HG03097 (cell line): ENCODE measurements around the gene CIT.
"Not testable (repeated sequence)": the region's sequence is repeated elsewhere in the genome, so short reads cannot be mapped to it uniquely, and the experiment has no call there.

Experiments
- ATAC-seq: cut with Tn5 transposase; IDR thresholded peaks from one replicate; pipeline ENCODE4 v1.9.1; 2021; ENCODE audit not compliant: unreplicated experiment, low FRiP score

The CIT gene

DNA sequence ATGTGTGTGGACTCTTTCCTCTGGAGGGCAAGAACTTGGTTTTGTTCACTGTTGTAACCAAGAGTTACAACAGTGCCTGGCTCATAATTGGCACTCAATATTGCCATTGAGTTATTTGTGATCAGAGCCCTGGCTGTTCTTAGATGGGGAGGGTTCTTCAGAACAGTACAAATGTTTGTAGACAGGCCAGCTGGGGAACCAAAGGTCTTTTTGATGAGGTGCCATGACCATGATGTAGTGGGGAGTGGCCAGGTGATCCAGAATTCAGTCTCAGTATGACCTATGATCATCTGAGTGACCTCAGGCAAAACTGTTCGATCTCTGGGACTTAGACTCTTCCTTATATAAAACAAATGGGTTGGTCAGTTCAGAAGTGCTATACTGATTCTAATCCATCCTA, 212.5 kb downstream of the CIT start:
- ATAC-seq = no peak

DNA sequence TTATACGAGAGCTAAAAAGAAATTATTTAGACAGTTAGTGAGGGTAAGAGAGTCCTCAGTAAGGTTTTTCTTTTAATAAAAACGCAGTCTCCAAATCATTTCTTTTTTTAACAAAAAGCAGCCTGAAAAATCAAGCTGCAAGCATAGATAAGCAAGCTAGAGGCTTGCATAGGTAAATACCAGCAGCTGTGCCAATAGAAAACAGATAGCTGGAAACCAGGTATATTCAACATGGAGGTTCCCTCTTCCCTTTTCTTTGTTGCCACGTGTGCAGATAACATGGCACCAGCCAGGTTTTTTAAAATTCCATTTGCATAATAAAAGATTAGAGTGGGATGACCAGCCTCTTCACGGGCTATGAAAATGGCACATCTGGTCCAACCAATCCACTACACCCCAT, 215.2 kb downstream of the CIT start:
- ATAC-seq = no peak

DNA sequence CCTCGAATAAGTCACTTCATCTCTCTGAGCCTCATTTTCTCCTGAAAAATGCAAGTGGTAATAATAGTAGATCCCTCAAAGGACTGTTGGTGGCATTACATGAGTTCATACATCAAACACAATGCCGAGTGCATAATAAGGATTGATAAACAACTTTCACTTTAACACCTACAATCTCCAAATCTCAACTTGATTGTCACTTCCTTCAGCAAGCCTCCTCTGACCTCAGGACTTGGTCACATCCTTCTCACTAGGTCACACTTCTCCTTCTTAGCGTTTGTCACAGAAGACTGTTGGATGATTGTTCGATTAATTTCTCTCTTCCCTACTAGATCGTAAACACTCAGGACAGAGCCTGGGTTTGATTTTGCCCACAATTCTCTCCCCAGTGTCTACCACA, 217.0 kb downstream of the CIT start:
- no peak for ATAC-seq

DNA sequence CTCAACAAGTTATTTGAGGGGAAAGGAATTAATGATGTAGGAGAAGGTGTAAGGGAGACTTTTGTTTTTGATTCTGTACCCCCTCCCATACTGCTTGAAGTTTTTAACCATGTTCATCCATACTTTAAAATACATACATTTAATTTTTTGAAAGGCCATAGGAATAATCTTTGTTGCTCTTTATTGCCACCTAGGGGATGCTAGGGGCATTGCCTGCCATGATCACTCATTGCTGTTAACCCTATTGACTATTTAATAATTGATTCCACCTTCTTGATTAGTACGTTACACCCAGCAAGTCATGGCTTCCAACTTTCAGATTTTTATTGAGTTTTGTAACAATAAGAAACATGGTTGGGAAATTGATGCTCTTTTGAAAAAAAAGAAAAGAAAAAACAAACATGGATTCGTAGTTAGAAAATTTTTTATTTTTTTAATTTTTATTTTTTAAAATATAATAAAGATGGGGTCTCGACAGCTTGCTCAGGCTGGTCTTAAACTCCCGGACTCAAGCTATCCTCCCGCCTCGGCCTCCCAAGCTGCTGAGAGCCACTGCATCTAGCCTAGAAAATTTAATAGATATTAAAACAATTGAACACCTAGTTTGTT, 217.7 kb downstream of the CIT start:
- no peak for ATAC-seq

DNA sequence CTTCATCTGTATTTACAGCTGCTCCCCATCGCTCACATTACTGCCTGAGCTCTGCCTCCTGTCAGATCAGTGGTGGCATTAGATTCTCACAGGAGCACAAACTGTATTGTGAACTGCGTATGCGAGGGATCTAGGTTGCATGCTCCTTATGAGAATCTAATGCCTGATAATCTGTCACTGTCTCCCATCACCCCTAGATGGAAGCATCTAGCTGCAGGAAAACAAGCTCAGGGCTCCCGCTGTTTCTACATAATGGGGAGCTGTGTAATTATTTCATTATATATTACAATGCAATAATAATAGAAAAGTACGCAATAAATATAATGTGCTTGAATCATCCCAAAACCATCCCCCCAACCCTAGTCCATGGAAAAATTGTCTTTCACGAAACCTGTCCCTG, 219.0 kb downstream of the CIT start:
- not testable (repeated sequence) for ATAC-seq

DNA sequence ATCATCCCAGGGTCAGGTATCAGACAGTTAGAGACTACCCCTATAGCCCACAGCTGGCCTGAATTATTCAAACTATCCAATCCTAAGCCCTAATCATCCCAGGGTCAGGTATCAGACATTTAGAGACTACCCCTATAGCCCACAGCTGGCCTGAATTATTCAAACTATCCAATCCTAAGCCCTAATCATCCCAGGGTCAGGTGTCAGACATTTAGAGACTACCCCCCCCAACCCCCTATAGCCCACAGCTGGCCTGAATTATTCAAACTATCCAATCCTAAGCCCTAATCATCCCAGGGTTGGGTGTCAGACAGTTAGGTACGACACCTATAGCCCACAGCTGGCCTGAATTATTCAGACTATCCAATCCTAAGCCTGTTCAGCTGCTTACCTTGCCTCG, 220.1 kb downstream of the CIT start:
- ATAC-seq = not testable (repeated sequence)

DNA sequence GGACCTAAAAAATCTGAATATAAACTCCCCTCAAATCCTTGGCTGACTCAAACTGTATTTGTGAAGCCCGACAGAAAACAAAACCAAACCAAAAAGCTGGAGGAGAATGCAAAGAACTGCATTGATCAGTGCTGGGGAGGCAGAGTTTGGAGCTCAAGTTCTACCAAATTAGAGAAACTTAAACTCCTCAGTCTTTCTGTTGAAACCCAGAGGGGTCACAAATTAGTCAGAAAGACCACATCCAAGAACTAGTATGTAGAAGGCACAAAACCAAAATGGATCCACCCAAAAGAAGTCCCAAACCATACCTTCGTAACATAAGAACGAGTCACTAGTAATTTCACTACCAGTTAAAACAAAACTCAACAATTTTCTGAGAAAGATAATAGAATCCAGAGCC, 224.5 kb downstream of the CIT start:
- no peak for ATAC-seq

DNA sequence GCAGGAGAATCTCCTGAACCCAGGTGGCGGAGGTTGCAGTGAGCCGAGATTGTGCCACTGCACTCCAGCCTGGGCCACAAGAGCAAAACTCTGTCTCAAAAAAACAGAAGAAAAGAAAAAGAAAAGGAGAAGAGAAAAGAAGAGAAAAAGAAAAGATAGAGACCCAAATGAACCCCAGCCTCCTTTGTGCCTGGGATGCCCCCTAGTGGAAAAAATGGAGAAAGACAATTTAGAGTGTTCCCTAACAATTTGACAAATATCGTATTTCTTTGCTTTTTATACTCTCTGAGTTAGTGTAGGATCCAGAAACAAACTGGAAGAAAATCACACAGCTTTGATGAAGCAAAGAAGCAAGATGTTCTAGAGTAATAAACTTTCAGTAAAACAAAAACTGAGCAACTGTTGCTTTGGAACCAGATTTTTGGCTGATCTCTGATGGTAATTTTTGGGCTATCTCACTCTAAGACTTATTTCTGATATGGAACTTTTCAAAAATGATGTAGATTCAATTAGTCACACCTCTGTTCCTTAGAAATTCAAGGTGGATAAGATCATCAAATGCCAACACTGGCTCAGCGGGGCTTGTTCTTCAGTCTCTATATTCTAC, 227.8 kb downstream of the CIT start:
- ATAC-seq = no peak

DNA sequence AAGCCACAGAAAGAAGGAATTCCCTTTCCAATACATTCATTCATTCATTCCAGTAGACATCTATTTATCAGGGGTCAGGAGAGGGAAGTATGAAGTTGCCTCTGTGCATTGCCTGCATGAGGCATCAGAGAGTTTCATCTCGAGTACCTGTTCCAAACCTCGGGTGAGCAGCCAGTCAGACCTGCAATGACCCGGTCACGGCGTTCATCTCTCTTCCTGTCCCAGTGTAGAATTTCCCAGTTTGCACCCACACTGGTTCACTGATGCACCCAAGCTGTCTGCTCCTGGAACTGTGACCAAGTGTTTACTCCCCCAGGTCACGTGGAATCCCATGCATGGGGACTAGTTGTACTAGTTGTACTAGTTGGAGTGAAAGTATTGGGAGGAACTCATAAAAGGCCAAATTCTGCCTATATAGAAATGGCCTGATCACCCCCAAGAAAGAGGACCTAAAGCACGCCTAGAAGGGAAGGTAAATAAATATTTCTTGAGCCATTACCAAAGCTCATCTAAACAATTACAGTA, 231.5 kb downstream of the CIT start:
- no peak for ATAC-seq

DNA sequence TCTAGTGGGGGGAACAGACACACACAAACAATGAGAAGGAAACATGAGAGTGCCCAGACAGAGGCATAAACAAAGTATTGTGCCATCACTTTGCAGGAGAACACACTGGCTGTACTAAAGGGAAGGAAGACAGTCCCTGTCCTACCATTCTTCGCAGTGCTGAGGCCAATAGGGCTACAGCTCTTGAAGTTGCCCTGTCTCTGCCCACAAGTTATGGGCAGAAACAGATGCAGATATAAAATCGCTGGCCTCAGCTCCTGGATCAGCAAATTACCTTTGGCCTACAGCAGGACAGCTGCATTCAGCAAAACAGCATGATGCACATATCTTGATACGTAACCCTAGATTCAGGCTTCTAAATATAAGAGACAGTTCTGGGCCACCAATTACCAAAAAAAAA, 232.2 kb downstream of the CIT start:
- no peak for ATAC-seq

DNA sequence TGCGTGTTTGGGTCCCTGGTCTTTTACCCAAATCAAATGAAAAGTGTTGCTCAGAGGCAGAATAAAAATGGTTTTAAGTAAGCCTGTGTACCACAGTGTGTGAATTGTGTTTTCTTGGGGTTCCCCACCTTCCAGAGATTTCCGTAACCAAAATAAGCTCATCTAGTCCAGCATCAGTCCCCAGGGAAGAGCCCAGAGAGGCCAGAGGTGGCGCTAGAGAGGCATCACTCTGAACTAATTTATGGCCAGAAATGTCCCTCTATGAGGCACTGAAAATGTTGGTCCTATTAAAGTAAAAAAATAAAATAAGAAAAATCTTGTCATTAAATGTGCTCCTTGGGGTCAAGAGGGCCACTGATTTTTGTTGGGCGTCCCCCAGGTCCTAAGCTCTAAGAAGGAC, 234.1 kb downstream of the CIT start:
- ATAC-seq = no peak
